CD4-positive, alpha-beta T cell (primary cell): ENCODE data around the gene NTHL1. TPM values are rescaled to one million over a fixed set of nuclear protein-coding genes. Genes with fewer than 3 reads are reported as not detected.

Source experiments
- ATAC-seq: fragments of 200-7000 bp; cut with Tn5 transposase; one replicate; pipeline ENCODE4 v1.10.0; 2022; ENCODE audit warnings: mild to moderate bottlenecking; ENCODE audit not compliant: poor library complexity
- CTCF ChIA-PET: fragments of 350-600 bp; sonication (Branson Sonifier 250); formaldehyde crosslinking; loops from one replicate; lab custom pipeline; 2021; ENCODE audit warnings: antibody characterized with exemption, inconsistent platforms; lab: Charles Lee
- POLR2A ChIA-PET: fragments of 350-600 bp; sonication (Branson Sonifier 250); formaldehyde crosslinking; loops from one replicate; lab custom pipeline; 2021; ENCODE audit warnings: antibody characterized with exemption, inconsistent platforms; lab: Charles Lee
- DNase-seq, 14 experiments: peaks; one replicate each; pipeline ENCODE4 v3.0.0-alpha.2; 2013 to 2020; ENCODE audit warnings: mixed read lengths in 2 of 14
- H3K27ac ChIP-seq, 2 donors: one replicate each; pipeline versions ENCODE4 v1.5.1 to v1.7.0; 2013; ENCODE audit warnings: low read length in 2 of 2, low read depth in 1 of 2, mild to moderate bottlenecking in 1 of 2
- H3K27me3 ChIP-seq, 2 experiments: 1 replicate in 1 of 2; 2 replicates in 1 of 2; pipeline versions ENCODE4 v1.6.1 to v1.7.0; 2013; ENCODE audit warnings: low read length in 2 of 2, control low read depth in 1 of 2, mild to moderate bottlenecking in 1 of 2, moderate library complexity in 1 of 2; ENCODE audit not compliant: insufficient read depth in 2 of 2, control insufficient read depth in 1 of 2
- H3K36me3 ChIP-seq: one replicate; pipeline ENCODE4 v1.6.1; 2013; ENCODE audit warnings: low read length, control low read depth; ENCODE audit not compliant: insufficient read depth
- H3K4me1 ChIP-seq: one replicate; pipeline ENCODE4 v1.6.1; 2013; ENCODE audit warnings: low read length, control low read depth; ENCODE audit not compliant: insufficient read depth
- H3K4me3 ChIP-seq: one replicate; pipeline ENCODE4 v1.5.1; 2013; ENCODE audit warnings: mild to moderate bottlenecking, low read length, moderate library complexity
- H3K9me3 ChIP-seq, 2 experiments: 1 replicate in 1 of 2; 2 replicates in 1 of 2; pipeline versions ENCODE4 v1.6.1 to v1.7.0; 2013; ENCODE audit warnings: low read length in 2 of 2, mild to moderate bottlenecking in 2 of 2, control low read depth in 1 of 2, moderate library complexity in 1 of 2; ENCODE audit not compliant: control insufficient read depth in 1 of 2, insufficient read depth in 1 of 2
- H3K27ac Mint-ChIP-seq: one replicate; pipeline ENCODE4 v1.8.0; 2020; ENCODE audit warnings: mixed read lengths
- H3K27me3 Mint-ChIP-seq: one replicate; pipeline ENCODE4 v1.8.0; 2021; ENCODE audit warnings: mixed read lengths
- H3K36me3 Mint-ChIP-seq: one replicate; pipeline ENCODE4 v1.8.0; 2021; ENCODE audit warnings: low read depth, mixed read lengths
- H3K4me1 Mint-ChIP-seq: one replicate; pipeline ENCODE4 v1.8.0; 2021; ENCODE audit warnings: low read depth, mixed read lengths
- H3K4me3 Mint-ChIP-seq: one replicate; pipeline ENCODE4 v1.8.0; 2020; ENCODE audit warnings: mild to moderate bottlenecking, mixed read lengths
- H3K9me3 Mint-ChIP-seq: one replicate; pipeline ENCODE4 v1.8.0; 2020; ENCODE audit warnings: mixed read lengths
- intact Hi-C, 2 experiments: fragments of 100-400 bp; cut with DNase I in 1 of 2; cut with micrococcal nuclease in 1 of 2; formaldehyde crosslinking; loops; one replicate each; pipeline versions ENCODE4 v1.15.1 to v1.9.0; 2023 to 2025; cut with DNase I, micrococcal nuclease
- total RNA-seq, 174 experiments: library from RNA in 2 of 174; stranded (reverse) in 2 of 174; gene quantifications; one replicate each; pipeline ENCODE4 v1.2.3 and lab custom pipeline; 2021 to 2026
- TF ChIP-seq, protein P1 (sequence below): fragments of 200-600 bp; IDR thresholded peaks from one replicate; pipeline ENCODE4 v1.8.0; 2022; ENCODE audit warnings: antibody characterized with exemption, mild to moderate bottlenecking

The NTHL1 gene
- total RNA-seq, 2 experiments from 2014 or later: 2.7 to 2.9 TPM

DNA sequence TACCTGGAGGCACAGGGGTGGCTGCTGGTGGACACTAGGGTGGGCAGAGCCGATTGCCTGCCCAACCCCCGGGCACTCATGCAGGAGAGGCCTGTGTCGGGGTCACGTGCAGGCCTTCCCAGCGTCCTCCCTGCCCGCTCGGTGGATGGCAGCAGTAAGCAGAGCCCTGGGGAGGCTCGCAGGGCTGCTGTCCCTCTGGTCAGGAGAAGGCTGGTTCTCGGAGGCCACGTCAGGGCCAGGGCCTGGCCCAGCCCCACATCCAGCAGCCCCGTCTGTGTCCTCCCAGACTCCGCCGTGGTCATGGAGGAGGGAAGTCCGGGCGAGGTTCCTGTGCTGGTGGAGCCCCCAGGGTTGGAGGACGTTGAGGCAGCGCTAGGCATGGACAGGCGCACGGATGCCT lies 35.8 kb upstream of the NTHL1 start:
- POLR2A ChIA-PET: no interaction called here
- ATAC-seq: no peak
- intact Hi-C loops: no loop called here
- H3K4me3 ChIP-seq: no peak overlapping the region
- no peak overlapping the region for H3K27ac ChIP-seq
- no peaks in the 10 kb centered on the region for H3K4me1 ChIP-seq
- H3K9me3 ChIP-seq: no peaks in the 10 kb centered on the region
- H3K36me3 ChIP-seq: peaks cover 81% of the 10 kb centered on the region
- Mint-ChIP-seq H3K9me3 (no peaks in the 10 kb centered on the region), H3K36me3 (peaks cover 33% of the 10 kb centered on the region), H3K27ac (no peak overlapping the region), H3K27me3 (no peaks in the 10 kb centered on the region), H3K4me1 (no peaks in the 10 kb centered on the region), H3K4me3 (no peak overlapping the region)
- no peaks in the 10 kb centered on the region for H3K27me3 ChIP-seq
- DNase-seq: no peak
- CTCF ChIA-PET: no interaction called here
- TF ChIP-seq, protein P1, sequence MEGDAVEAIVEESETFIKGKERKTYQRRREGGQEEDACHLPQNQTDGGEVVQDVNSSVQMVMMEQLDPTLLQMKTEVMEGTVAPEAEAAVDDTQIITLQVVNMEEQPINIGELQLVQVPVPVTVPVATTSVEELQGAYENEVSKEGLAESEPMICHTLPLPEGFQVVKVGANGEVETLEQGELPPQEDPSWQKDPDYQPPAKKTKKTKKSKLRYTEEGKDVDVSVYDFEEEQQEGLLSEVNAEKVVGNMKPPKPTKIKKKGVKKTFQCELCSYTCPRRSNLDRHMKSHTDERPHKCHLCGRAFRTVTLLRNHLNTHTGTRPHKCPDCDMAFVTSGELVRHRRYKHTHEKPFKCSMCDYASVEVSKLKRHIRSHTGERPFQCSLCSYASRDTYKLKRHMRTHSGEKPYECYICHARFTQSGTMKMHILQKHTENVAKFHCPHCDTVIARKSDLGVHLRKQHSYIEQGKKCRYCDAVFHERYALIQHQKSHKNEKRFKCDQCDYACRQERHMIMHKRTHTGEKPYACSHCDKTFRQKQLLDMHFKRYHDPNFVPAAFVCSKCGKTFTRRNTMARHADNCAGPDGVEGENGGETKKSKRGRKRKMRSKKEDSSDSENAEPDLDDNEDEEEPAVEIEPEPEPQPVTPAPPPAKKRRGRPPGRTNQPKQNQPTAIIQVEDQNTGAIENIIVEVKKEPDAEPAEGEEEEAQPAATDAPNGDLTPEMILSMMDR: no peak

DNA sequence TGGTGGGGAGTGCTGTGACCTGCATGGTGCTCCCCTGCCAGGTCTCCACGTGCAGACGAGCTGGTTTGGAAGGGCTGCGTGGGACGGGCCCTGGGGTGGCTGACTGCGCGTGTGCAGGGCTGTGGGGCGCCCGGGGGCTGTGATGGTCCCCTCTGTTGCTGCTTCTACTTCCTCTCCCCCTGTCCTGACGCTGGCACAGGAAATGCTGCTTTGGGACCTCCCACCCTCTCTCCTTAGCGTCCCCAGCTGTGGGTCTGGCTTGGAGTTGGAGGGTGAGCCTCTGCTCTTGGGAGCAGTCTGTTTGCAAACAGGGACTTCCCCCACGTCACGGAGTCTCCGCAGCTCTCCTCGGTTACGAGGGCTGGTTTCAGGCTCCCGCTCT lies 35.3 kb upstream of the NTHL1 start:
- ChIA-PET CTCF (no interaction called here), POLR2A (no interaction called here)
- intact Hi-C loops: no loop called here
- no peak overlapping the region for H3K4me3 ChIP-seq
- H3K4me3 Mint-ChIP-seq: no peak overlapping the region
- no peak overlapping the region for H3K27ac ChIP-seq
- H3K36me3 Mint-ChIP-seq: peaks cover 32% of the 10 kb centered on the region
- no peak for DNase-seq
- TF ChIP-seq, protein P1: no peak
- H3K9me3 Mint-ChIP-seq: no peaks in the 10 kb centered on the region
- no peaks in the 10 kb centered on the region for H3K27me3 ChIP-seq
- no peaks in the 10 kb centered on the region for H3K9me3 ChIP-seq
- H3K27me3 Mint-ChIP-seq: no peaks in the 10 kb centered on the region
- ATAC-seq: no peak
- no peaks in the 10 kb centered on the region for H3K4me1 ChIP-seq
- peaks cover 77% of the 10 kb centered on the region for H3K36me3 ChIP-seq
- H3K4me1 Mint-ChIP-seq: no peaks in the 10 kb centered on the region
- H3K27ac Mint-ChIP-seq: no peak overlapping the region

DNA sequence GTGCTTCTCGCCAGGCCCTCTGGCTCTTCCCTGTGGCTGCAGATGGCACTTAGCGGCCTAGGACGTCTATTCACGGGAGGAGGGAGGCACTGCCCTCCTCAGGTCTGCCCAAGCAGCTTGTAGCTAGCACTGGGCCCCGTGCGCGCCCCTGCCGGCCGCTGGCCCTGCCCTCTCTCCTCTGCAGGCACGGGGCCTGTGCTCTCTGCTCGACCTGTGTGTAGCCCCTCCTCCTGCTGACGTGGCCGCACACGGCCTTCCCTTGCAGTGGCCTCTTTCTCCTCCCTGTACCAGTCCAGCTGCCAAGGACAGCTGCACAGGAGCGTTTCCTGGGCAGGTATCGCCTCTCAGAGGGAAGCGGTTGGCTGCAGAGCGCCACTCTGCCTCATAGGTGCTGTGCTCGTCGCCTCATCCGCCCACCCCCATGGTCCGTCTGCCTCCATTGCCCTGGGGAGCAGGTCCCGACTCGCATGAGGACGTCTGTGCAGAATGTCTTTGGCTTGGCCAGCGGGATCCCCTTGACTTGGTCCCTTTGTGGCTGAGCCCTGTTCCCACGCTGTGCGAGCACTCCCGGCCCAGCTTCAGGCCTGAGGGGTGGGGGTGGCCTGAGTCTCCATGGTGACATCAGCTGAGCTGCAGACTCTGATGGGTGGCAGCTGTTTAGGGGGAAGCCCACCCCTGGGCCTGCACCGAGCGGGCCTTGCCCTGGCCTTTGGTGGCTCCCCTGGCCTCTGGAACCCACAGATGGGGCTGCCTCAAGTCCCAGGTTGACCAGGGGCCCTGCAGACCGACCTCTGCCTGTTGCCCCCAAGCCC lies 34.7 kb upstream of the NTHL1 start:
- Mint-ChIP-seq H3K27ac (no peak overlapping the region), H3K9me3 (no peaks in the 10 kb centered on the region), H3K36me3 (peaks cover 28% of the 10 kb centered on the region), H3K4me1 (no peaks in the 10 kb centered on the region), H3K4me3 (no peak overlapping the region), H3K27me3 (no peaks in the 10 kb centered on the region)
- intact Hi-C loops: no loop called here
- no peak for ATAC-seq
- peaks cover 75% of the 10 kb centered on the region for H3K36me3 ChIP-seq
- no peaks in the 10 kb centered on the region for H3K9me3 ChIP-seq
- DNase-seq: no peak
- POLR2A ChIA-PET: no interaction called here
- H3K4me3 ChIP-seq: no peak overlapping the region
- no peaks in the 10 kb centered on the region for H3K4me1 ChIP-seq
- TF ChIP-seq, protein P1: no peak
- CTCF ChIA-PET: no interaction called here
- no peaks in the 10 kb centered on the region for H3K27me3 ChIP-seq
- no peak overlapping the region for H3K27ac ChIP-seq
